Measurements from ENCODE around the gene TMEM183A. TPM values are rescaled to one million over a fixed set of nuclear protein-coding genes. Genes with fewer than 3 reads are reported as not detected.
A peak's percentile ranks its signal among the peaks of the same experiment; 100 is the strongest.

The TMEM183A gene, protein sequence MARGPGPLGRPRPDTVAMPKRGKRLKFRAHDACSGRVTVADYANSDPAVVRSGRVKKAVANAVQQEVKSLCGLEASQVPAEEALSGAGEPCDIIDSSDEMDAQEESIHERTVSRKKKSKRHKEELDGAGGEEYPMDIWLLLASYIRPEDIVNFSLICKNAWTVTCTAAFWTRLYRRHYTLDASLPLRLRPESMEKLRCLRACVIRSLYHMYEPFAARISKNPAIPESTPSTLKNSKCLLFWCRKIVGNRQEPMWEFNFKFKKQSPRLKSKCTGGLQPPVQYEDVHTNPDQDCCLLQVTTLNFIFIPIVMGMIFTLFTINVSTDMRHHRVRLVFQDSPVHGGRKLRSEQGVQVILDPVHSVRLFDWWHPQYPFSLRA
- total RNA-seq (2014; rRNA removed; shearing (Covaris generic)) (107 and 128 TPM in 2 replicates), polyA plus RNA-seq (2016; fragmentation: Nextera tagmentation; extraction: Ambion mirVana) (54.7 and 55.1 TPM in 2 replicates)
- long read RNA-seq, transcript TMEM183A-201 (8 exons, 3,019 nt), result major isoform, 95 of 148 reads
- long read RNA-seq, partial matches to known transcripts, result 16 of 148 reads
- long read RNA-seq, other reads (novel, unspliced or antisense), result 37 of 148 reads

DNA sequence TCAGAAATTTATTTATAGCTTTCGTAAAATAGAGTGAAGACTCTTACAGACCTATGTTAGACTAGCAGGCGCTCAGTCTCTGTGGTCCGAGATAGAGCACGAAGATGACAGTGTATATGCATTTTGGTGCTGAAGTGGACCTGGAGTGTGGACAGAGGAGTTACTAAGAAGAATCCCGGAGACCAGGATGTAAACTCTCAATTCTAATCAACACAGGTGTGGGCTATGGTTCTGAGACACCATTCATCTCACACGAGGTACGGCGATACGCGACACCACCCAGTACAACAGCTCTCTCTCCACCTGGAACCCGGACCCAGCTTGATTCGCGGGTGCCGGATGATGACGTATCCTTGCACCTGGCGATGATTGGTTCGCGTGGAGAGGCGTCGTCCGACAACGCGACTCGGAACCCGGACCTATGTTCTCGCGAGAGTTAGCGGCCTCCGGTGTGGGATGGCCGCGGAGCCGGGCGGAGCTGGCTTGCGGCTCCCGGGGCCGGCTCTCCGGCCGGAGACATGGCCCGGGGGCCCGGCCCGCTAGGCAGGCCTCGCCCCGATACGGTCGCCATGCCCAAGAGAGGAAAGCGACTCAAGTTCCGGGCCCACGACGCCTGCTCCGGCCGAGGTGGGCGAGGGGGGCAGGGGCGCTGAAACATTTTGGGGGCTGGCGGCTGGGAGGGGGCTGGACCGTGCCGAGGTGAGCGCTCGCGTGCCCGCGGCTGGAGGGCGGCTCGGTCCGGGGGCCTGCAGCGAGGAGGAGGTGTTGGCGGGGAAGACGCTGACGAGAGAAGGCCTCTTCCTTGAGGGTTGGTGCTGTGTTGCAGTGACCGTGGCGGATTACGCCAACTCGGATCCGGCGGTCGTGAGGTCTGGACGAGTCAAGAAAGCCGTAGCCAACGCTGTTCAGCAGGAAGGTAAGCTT lies at the start of gene TMEM183A:
Gene TMEM183A, plus strand, starts transcription at position 427 of the 924 bp plus-strand sequence. Its CDS starts 92 bp downstream, at position 519.
- DNase-seq (ENCODE audit: low spot score) (peak; percentile 99), ATAC-seq (peak; percentile 91)
- H3K27ac ChIP-seq (ENCODE audit: low read depth), result peak within 1 kb of the TSS; percentile 99
- peaks cover 39% of the 10 kb centered on the region for H3K36me3 Mint-ChIP-seq (ENCODE audit: low read depth)
- peaks cover 3% of the 10 kb centered on the region; the same call in 1 of the 2 replicates for H3F3A ChIP-seq (replicated peaks; ENCODE audit: low read depth)
- H3K4me1 Mint-ChIP-seq, result peaks cover 21% of the 10 kb centered on the region
- H3K36me3 ChIP-seq (ENCODE audit: insufficient read depth), result peaks cover 18% of the 10 kb centered on the region; the same call in 1 of the 2 replicates
- peak within 1 kb of the TSS; percentile 39; the same call in 1 of the 2 replicates for H2AFZ ChIP-seq
- H3K27me3 Mint-ChIP-seq (ENCODE audit: insufficient read depth, low read depth, poor library complexity), result peaks cover 11% of the 10 kb centered on the region
- H3K4me3 ChIP-seq, result peak within 1 kb of the TSS; percentile 87
- no peaks in the 10 kb centered on the region for H3K27me3 ChIP-seq (ENCODE audit: insufficient read depth)
- peak within 1 kb of the TSS; percentile 93 for H3K4me2 ChIP-seq
- TF ChIP-seq, protein P1, sequence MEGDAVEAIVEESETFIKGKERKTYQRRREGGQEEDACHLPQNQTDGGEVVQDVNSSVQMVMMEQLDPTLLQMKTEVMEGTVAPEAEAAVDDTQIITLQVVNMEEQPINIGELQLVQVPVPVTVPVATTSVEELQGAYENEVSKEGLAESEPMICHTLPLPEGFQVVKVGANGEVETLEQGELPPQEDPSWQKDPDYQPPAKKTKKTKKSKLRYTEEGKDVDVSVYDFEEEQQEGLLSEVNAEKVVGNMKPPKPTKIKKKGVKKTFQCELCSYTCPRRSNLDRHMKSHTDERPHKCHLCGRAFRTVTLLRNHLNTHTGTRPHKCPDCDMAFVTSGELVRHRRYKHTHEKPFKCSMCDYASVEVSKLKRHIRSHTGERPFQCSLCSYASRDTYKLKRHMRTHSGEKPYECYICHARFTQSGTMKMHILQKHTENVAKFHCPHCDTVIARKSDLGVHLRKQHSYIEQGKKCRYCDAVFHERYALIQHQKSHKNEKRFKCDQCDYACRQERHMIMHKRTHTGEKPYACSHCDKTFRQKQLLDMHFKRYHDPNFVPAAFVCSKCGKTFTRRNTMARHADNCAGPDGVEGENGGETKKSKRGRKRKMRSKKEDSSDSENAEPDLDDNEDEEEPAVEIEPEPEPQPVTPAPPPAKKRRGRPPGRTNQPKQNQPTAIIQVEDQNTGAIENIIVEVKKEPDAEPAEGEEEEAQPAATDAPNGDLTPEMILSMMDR (conservative IDR thresholded peaks at IDR 0.05; ENCODE audit: low read depth in 2 of 2), result no peak
- TF ChIP-seq EZH2phosphoT487 (IDR thresholded peaks at IDR 0.05; ENCODE audit: unreplicated experiment) (no peak), CREB1 (CRISPR knock-in tag; IDR thresholded peaks at IDR 0.05; ENCODE audit: low read depth) (peak; percentile 98), POLR2AphosphoS5 (IDR thresholded peaks at IDR 0.05; ENCODE audit: low read depth) (peak; percentile 98), STAT1 (IDR thresholded peaks at IDR 0.05; ENCODE audit: unreplicated experiment) (no peak)
- TF ChIP-seq, protein P2, sequence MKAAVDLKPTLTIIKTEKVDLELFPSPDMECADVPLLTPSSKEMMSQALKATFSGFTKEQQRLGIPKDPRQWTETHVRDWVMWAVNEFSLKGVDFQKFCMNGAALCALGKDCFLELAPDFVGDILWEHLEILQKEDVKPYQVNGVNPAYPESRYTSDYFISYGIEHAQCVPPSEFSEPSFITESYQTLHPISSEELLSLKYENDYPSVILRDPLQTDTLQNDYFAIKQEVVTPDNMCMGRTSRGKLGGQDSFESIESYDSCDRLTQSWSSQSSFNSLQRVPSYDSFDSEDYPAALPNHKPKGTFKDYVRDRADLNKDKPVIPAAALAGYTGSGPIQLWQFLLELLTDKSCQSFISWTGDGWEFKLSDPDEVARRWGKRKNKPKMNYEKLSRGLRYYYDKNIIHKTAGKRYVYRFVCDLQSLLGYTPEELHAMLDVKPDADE (IDR thresholded peaks at IDR 0.05), result peak; percentile 83
- no peaks in the 10 kb centered on the region for H3K9me2 ChIP-seq (ENCODE audit: insufficient read depth)
- H4K20me1 ChIP-seq (replicated peaks; ENCODE audit: insufficient read depth), result peaks cover 14% of the 10 kb centered on the region; the same call in 1 of the 2 replicates
- H3K4me1 ChIP-seq (ENCODE audit: insufficient read depth), result peaks cover 24% of the 10 kb centered on the region
- H3K9me3 Mint-ChIP-seq, result no peaks in the 10 kb centered on the region
- H3K4me3 Mint-ChIP-seq, result peak within 1 kb of the TSS; percentile 97
- H3K27ac Mint-ChIP-seq, result peak within 1 kb of the TSS; percentile 100
- peaks cover 46% of the 10 kb centered on the region for H3K79me2 ChIP-seq (replicated peaks; ENCODE audit: insufficient read depth)
